ENCODE results near the gene SLC40A1. TPM values are rescaled to one million over a fixed set of nuclear protein-coding genes. Genes with fewer than 3 reads are reported as not detected.

The SLC40A1 gene
- total RNA-seq, 2 experiments from 2014 or later = 7.4 to 8.2 TPM

GRCh38 chr2:189526241-189526640, 54.3 kb downstream of the SLC40A1 start:
- ChIA-PET CTCF (no interaction called here), POLR2A (no interaction called here)
- H3K27me3 Mint-ChIP-seq = no peaks in the 10 kb centered on the region
- H3K27ac Mint-ChIP-seq = no peak overlapping the region
- TF ChIP-seq CTCF (IDR thresholded peaks at IDR 0.05) = no peak
- Histone ChIP-seq H3K4me3 (ENCODE audit: low read length) (no peak overlapping the region), H3K36me3 (ENCODE audit: insufficient read depth, low read length) (no peaks in the 10 kb centered on the region), H3K4me1 (ENCODE audit: insufficient read depth, low read length) (no peaks in the 10 kb centered on the region), H3K9me3 (ENCODE audit: control insufficient read depth in 1 of 2, insufficient read depth in 1 of 2, low read length in 2 of 2) (no peaks in the 10 kb centered on the region), H3K27ac (ENCODE audit: low read depth in 1 of 2, low read length in 2 of 2) (no peak overlapping the region), H3K27me3 (ENCODE audit: control insufficient read depth in 1 of 2, insufficient read depth in 2 of 2, low read length in 2 of 2) (no peaks in the 10 kb centered on the region)
- no peaks in the 10 kb centered on the region for H3K9me3 Mint-ChIP-seq
- no peaks in the 10 kb centered on the region for H3K36me3 Mint-ChIP-seq (ENCODE audit: low read depth)
- H3K4me3 Mint-ChIP-seq = no peak overlapping the region
- ATAC-seq (ENCODE audit: poor library complexity) (no peak), DNase-seq (no peak)
- intact Hi-C loops (cut with DNase I, micrococcal nuclease) = no loop called here
- no peaks in the 10 kb centered on the region for H3K4me1 Mint-ChIP-seq (ENCODE audit: low read depth)

GRCh38 chr2:189524746-189525145, 55.8 kb downstream of the SLC40A1 start:
- no peaks in the 10 kb centered on the region for H3K4me1 ChIP-seq (ENCODE audit: insufficient read depth, low read length)
- H3K36me3 ChIP-seq (ENCODE audit: insufficient read depth, low read length) = no peaks in the 10 kb centered on the region
- no peak for ATAC-seq (ENCODE audit: poor library complexity)
- DNase-seq = no peak
- Mint-ChIP-seq H3K4me1 (ENCODE audit: low read depth) (no peaks in the 10 kb centered on the region), H3K27ac (no peak overlapping the region), H3K9me3 (no peaks in the 10 kb centered on the region), H3K27me3 (no peaks in the 10 kb centered on the region), H3K36me3 (ENCODE audit: low read depth) (no peaks in the 10 kb centered on the region), H3K4me3 (no peak overlapping the region)
- H3K27me3 ChIP-seq (ENCODE audit: control insufficient read depth in 1 of 2, insufficient read depth in 2 of 2, low read length in 2 of 2) = no peaks in the 10 kb centered on the region
- CTCF ChIA-PET = no interaction called here
- intact Hi-C loops (cut with DNase I, micrococcal nuclease) = no loop called here
- POLR2A ChIA-PET = no interaction called here
- no peaks in the 10 kb centered on the region for H3K9me3 ChIP-seq (ENCODE audit: control insufficient read depth in 1 of 2, insufficient read depth in 1 of 2, low read length in 2 of 2)
- H3K27ac ChIP-seq (ENCODE audit: low read depth in 1 of 2, low read length in 2 of 2) = no peak overlapping the region
- TF ChIP-seq CTCF (IDR thresholded peaks at IDR 0.05) = no peak
- H3K4me3 ChIP-seq (ENCODE audit: low read length) = no peak overlapping the region

GRCh38 chr2:189522435-189523151, 58.0 kb downstream of the SLC40A1 start:
- Histone ChIP-seq H3K27ac (ENCODE audit: low read depth in 1 of 2, low read length in 2 of 2) (no peak overlapping the region), H3K9me3 (ENCODE audit: control insufficient read depth in 1 of 2, insufficient read depth in 1 of 2, low read length in 2 of 2) (no peaks in the 10 kb centered on the region), H3K27me3 (ENCODE audit: control insufficient read depth in 1 of 2, insufficient read depth in 2 of 2, low read length in 2 of 2) (no peaks in the 10 kb centered on the region), H3K4me3 (ENCODE audit: low read length) (no peak overlapping the region), H3K4me1 (ENCODE audit: insufficient read depth, low read length) (no peaks in the 10 kb centered on the region), H3K36me3 (ENCODE audit: insufficient read depth, low read length) (no peaks in the 10 kb centered on the region)
- H3K4me1 Mint-ChIP-seq (ENCODE audit: low read depth) = no peaks in the 10 kb centered on the region
- POLR2A ChIA-PET = no interaction called here
- CTCF ChIA-PET = no interaction called here
- no peak overlapping the region for H3K4me3 Mint-ChIP-seq
- no peak for TF ChIP-seq CTCF (IDR thresholded peaks at IDR 0.05)
- H3K36me3 Mint-ChIP-seq (ENCODE audit: low read depth) = no peaks in the 10 kb centered on the region
- intact Hi-C loops (cut with DNase I, micrococcal nuclease) = no loop called here
- ATAC-seq (ENCODE audit: poor library complexity) (no peak), DNase-seq (no peak)
- H3K27ac Mint-ChIP-seq = no peak overlapping the region
- H3K27me3 Mint-ChIP-seq = no peaks in the 10 kb centered on the region
- H3K9me3 Mint-ChIP-seq = no peaks in the 10 kb centered on the region

Data from CD4-positive, alpha-beta T cell (primary cell).